Activated effector memory CD4-positive, alpha-beta T cell treated with anti-CD3 and anti-CD28 coated beads, Interleukin-2, amount 50 U/mL, for 16 hours (primary cell): ENCODE measurements around the gene HPX.
"Not testable (repeated sequence)": the region's sequence is repeated elsewhere in the genome, so short reads cannot be mapped to it uniquely, and the experiment has no call there.

Experiments
- DNase-seq: peaks from one replicate; pipeline ENCODE4 v3.0.0-alpha.2; 2020

HPX gene

DNA sequence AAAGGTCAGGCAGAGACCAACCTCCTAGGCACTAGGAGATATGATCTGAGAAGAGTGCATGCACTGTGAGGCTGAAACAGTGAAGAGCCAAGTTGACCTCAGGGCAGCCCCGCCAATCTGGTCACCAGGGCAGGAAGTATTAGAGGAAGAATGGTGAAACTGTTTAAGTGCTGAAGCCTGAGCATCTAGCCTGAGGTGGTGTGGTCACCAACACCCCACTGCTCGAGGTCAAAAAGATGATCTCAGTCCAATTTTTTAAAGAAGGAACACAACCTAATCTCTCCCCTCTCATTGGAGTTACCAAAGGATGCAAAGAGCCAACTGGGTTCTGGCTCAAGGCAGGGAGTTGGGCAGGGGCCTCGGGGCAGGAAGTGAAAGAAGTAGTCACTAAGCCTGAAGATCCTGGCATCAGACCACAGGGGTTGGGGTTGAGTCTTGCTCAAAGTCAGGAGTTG is 25.9 kb downstream of the HPX start:
- DNase-seq: no peak

DNA sequence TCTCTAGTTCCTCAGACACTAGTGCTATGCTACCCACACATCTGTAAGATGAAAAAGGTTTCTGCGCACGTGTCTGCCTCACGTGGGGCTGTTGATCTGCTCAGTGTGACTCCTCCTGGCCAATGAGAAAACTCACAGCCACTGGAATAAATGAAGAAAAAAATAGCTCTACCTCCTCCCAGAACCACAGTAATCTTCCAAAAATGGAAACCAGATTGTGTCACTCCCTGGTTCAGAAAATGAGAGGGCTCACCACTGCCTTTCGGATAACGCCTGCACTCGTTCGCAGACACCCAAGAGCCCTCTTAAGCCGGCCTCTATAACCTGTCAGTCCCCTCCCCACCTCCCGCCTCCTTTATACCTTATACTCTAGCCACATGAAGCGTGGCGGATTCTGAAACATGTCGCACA is 27.0 kb downstream of the HPX start:
- DNase-seq: peak; percentile 83

DNA sequence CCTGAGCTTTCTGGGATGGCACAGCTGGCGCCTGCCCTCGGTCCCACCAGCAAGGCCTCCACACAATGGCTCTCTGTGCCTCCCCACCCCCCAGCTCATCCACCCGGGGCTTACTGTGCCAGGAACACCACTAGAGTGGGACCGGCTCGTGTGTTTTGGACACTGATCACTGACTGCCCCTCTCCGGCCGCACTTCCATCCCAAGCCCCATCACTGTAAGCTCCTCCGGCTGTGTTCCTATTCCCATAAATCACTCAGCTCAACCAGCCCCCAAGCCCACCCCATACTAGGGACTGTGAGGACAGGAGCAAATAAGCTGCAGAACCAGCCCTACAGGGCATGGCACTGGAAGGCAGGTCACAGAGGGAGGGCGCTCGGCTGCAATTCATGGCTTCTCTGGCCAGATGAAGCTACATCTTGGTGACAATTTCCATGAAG is 29.2 kb downstream of the HPX start:
- no peak for DNase-seq

DNA sequence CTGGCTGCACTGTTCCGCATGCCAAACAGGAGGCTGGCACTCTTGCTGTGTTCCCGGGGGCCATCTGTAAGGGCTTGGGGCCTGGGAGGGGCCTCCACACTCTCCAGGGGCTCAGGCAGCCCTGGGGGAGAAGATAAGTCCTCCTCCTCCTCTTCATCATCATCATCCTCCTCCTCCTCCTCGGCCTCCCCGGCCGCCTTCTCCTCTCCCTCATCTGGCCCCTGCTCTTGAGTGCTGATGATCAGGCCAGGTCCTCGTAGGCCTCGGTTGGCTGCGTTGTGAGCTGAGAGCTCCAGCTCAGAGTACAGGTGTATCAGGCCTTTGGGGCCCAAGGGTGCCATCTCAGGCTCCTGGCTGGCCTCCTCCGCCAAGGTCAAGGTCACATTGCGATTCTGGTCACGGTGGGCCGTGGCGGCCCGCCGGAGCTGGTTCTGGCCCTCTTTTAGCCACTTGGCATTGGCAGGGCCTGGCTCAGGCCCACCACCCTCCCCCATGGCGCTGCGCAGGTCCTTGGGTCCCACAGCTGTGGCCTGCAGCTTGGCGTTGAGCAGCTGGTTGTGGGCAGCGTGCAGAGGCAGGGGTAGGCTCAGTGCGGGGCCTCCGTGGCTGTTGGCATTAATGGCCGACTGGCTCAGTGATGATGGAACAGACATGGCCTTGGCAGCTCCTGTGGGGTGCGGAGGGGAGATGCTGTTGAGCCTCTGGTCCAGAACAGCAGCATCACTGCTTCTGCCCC is 29.9 kb downstream of the HPX start:
- no peak for DNase-seq

DNA sequence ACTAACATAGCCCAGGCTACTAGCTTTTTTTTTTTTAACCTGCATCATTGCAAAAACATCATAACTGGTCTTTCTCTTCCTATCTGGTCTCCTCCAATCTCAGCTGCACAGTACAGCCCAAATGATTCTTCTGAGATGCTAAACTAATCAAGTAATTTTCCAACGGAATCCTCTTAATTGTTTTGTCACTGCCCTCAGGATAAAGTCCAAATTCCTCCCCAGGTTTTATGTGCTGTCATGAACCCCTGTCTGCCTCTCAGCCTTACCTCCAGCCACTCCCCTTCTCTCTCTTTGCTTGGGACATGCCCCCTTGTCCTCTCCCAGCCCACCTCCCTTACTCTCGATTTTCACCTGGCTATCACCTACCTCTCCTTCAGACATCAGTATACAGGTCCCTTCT is 34.4 kb downstream of the HPX start:
- DNase-seq: no peak

DNA sequence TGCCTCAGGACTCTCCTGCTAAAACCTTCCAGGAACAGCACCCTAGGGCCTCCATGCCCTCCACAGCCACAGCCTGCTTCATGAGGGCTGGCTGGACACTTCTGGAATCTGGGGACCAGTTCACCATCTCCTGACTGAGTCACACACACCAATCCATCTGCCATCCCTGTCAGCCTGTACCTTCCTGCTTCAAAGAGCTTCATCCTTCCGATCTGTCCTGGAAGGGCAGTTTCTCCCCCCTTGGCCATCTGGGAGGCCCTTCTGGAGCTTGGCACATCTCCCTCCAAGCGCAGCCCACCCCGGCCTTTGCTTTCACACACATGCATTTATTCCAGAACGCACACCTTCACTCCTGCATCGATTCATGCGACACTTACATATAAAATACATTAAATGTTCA is 34.9 kb downstream of the HPX start:
- no peak for DNase-seq

DNA sequence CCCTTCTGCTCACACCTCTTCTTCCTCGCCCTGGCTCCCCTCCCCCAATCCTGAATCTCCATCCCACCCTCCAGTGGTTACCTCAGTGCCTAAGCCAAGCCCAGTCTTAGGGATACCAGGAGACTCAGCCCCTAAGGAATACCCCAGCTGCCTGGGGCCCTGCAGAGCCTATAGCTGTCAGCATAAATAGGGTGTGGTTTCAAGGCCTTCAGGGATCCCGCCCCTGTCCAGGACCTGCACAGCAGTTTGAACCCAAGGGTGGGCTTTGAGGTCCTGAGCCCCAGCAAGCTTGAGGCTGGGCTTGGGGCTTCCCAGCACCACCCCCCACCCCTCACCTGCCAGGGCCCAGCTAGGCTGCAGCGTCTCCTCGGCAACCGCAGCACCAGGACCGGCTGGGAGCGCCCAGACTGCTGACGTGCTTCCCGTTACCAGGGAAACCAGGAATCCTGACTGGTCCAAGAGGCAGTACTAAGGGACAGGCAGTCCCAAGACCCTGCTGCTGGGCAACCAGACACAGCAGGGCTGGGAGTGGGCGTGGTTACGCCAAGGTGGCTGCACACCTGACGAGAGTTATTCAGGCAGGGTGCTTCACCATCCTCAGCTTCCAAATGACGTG is 35.6 kb downstream of the HPX start:
- DNase-seq: no peak

DNA sequence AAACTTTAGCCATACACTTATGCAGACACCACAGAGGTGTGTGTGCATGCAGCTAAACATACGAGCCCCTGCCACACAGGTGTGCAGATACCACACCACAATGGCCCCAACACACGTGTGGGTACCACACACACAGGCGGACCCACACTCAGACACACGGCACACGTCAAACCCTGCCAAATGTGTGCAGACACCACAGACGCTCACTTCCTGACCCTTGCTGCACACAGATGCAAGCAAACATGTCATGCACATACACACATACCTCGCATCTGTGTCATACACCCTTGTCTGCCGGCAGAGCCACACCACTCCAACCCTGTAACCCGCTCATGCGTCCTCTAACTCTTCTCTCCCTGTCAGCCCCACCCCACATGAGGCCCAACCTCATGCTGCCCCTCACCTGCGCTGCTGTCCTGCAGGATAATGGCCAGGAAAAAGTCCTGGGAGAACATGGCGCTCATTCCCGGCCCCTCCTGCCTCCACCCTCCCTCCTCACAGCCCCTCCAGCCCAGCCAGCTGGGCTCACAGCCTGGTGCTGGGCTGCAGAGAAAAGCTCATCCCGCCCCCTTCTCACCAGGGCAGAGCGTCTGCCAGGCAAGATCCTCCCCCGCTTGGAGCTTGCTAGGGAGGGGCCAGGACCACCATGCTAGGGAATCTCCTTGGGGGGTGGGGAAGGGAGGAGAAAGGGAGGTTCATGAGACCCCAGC is 36.3 kb downstream of the HPX start:
- DNase-seq: no peak

DNA sequence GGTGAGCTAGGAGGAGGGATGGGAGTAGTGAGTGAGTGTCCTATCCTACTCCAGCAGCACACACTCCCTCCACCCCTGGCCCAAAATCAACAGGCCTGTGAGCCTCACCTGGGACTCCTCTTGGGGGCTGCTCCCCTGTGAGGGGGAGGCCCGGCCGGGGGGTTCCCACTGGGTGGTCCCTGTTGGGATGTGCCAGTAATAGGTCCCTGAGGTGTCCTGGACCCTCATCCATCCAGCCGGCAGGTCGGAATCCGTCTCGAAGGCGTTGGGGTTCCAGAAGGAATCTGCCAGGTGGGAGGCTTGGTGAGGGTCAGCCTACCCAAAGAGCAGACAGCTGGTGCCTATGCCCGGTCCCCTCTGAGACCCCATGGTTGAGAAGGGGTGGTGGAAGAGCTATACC is 37.2 kb downstream of the HPX start:
- DNase-seq: no peak

DNA sequence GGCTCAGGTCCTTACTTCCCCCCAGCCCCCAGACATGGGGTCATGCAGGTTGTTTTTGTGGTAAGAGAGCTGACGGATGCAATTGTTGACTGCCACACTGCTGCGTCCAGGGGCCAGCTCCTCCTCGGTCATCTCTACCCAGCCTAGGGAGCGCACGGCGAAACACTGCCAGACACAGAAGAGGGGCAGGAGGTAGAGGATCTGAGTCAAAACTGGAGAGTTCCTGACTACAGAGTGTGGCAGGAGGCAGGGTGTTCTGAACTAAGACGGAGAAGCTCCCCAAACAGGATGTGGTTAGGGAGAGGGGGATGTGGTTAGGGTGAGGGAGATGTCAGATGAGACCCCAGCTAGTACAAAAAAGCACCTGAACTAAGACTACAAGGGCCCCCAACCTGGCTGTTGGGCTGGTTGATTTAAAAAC is 38.2 kb downstream of the HPX start:
- DNase-seq: peak; percentile 82

DNA sequence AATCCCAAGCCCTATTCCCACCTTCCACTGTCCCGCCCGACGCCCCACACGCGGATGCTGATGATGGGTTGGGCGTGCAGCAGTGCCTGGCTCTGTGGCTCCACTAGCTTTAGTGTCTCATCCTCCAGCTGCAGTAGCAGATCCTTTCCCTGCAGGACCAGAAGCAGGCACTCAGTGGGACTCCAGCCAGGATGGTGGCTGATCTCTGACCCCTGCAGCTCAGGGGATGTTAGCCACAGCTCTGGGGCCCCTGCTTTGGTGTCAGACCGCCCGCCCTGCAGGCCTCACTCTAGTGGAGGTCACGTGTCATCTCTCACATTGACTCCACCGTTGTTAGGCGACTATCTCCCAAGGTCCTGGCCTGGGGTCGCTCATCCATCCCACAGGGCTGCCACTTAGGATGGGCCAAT is 38.7 kb downstream of the HPX start:
- no peak for DNase-seq

DNA sequence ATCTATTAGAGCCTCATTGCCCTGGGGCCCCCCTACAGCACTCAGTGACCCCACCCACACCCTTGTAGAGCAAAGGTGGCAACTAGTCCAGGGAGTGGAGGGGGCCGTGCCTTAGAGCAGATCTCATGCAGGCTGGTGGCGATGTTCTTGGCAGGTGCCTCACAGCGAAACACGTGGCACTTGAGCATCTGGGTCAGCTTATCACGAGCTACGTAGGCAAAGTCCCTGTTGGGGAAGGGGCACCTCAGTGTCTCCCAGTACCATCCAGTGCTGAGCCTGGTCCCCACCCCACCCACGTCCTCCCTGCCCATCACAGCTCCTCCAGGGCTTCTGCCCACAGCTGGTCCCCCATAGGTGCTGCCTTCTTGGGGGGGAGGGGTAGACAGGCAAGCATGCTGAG is 39.3 kb downstream of the HPX start:
- no peak for DNase-seq

DNA sequence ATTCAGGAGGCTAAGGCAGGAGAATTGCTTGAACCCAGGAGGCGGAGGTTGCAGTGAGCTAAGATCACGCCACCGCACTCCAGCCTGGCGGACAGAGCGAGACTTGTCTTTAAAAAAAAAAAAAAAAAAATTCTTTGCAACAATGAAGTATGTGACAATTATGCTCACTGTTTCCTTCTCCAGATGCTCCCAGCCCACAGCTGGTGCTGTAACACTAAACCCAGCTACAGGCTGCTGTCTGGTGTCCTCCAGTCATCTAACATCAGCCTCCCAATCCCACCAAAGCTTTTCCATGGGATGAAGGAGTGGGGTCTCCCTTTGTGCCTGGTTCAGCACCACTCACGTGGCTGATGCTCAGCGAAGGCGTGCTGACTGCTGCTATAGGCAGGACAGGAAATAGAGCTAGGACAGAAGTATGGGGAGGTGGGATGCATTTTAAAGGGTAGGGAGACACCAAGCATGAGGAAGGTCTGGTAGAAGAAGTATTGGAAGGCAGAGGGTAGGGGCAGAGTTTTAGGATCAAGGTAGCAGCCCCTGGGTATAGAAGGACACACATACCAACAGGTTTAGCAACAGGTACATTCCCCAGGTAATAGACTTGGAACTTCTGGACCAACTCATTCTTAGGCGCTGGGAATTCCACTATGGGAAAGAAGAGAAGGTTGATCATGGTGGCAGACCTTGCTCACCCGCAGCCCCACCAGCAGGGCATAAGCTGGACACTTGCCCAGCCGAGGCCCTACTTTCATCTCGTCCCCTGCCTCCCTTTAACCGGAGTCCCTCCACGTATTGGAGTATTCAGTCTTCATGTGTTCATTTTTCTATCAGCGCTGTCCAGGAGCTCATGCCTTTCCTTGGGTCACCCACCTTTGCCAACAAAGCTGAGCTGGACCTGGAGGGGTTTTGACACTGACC is 40.1 kb downstream of the HPX start:
- no peak for DNase-seq

DNA sequence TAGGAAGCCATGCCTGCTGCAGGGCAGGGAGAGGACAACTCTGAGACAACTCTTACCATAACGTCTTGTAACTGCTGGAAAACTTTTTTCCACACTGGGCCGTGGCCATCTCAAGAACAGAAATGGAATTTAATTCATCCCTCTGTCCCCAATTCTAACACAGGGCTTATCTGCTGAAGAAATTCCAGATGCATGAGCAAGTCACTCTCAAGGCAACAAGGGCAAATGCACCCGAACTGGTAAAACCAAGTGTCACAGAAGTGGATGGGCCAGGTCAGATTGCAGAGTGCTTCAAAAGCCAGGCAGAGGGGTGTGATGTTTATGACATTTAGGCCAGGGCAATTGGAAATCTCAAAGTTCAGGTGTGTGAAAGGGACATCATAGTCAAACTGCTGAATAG is 43.2 kb downstream of the HPX start:
- DNase-seq: no peak

DNA sequence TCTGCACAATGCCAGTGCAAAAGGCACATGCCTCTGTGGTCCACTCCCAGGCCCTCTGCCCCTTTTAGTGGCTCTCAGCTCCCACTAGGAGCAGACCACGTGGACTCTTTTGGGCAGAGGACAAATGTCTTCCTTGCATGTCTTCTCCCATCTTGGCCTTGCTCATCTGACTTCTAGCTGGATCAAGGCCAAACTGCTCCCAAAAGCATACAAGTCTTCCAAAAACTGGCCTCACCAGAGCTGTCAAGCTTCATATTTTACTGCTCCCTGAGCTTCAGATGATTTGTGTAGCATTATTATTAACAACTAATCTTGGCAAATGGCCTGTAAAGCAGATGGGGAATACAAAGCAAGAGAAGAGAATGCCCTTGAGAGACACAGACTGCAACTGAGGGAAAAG is 43.6 kb downstream of the HPX start:
- DNase-seq: no peak

DNA sequence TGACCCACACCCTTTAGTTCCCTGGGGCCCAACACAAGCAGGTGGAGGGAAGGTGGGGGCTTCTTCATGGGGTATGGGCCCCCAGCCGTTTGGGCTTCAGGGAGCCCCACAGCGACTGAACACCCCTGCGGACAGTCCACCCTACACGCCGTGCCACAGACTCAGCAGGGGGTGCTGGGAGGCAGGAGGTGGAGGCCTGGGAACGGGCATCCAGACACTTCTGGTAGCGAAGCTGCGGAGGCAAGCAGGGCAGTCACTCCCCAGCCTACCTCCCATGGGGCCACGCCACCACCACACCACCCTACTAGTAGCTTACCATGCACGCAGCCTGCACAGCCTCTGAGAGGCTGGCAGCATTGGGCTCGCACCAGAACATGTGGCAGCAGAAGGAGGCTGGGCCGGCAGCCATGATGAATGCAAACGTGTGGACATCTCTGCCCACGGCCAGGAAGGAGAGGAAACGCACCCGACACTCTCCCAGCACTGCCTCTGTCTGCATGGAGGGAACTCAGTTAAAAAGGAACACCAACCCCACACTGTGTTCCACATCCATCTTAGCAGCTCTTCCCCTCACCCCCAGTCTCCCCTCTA is 45.2 kb downstream of the HPX start:
- DNase-seq: no peak

DNA sequence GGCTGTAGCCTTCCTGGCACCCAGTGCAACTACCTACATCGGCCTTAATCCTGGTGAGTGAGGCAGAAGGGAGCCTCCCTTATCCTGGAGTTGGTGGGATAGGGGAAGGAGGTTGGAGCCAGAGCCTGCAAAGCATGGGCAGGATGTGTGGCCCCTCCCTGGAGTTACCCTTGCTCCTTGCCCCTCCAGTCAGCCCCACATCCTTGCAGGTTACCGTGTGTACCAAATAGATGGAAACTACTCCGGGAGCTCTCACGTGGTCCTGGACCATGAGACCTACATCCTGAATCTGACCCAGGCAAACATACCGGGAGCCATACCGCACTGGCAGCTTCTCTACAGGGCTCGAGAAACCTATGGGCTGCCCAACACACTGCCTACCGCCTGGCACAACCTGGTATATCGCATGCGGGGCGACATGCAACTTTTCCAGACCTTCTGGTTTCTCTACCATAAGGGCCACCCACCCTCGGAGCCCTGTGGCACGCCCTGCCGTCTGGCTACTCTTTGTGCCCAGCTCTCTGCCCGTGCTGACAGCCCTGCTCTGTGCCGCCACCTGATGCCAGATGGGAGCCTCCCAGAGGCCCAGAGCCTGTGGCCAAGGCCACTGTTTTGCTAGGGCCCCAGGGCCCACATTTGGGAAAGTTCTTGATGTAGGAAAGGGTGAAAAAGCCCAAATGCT is 46.7 kb downstream of the HPX start:
- DNase-seq: no peak

DNA sequence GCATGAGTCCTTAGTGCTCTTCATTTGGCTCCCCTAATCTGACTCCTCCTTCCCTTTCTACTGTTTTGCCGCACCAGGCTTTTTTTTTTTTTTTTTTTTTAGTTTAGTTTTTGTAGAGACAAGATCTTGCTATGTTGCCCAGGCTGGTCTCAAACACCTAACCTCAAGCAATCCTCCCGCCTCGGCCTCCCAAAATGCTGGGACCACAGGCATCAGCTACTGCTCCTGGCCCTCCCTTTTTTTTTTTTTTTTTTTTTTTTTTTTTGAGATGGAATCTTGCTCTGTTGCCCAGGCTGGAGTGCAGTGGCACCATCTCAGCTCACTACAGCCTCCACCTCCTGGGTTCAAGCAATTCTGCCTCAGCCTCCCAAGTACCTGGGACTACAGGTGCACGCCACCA is 48.5 kb downstream of the HPX start:
- not testable (repeated sequence) for DNase-seq

DNA sequence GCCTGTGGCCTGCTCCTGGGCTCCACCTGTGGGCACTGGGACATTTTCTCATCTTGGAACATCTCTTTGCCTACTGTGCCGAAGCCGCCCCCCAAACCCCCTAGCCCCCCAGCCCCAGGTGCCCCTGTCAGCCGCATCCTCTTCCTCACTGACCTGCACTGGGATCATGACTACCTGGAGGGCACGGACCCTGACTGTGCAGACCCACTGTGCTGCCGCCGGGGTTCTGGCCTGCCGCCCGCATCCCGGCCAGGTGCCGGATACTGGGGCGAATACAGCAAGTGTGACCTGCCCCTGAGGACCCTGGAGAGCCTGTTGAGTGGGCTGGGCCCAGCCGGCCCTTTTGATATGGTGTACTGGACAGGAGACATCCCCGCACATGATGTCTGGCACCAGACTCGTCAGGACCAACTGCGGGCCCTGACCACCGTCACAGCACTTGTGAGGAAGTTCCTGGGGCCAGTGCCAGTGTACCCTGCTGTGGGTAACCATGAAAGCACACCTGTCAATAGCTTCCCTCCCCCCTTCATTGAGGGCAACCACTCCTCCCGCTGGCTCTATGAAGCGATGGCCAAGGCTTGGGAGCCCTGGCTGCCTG is 49.2 kb downstream of the HPX start:
- no peak for DNase-seq

DNA sequence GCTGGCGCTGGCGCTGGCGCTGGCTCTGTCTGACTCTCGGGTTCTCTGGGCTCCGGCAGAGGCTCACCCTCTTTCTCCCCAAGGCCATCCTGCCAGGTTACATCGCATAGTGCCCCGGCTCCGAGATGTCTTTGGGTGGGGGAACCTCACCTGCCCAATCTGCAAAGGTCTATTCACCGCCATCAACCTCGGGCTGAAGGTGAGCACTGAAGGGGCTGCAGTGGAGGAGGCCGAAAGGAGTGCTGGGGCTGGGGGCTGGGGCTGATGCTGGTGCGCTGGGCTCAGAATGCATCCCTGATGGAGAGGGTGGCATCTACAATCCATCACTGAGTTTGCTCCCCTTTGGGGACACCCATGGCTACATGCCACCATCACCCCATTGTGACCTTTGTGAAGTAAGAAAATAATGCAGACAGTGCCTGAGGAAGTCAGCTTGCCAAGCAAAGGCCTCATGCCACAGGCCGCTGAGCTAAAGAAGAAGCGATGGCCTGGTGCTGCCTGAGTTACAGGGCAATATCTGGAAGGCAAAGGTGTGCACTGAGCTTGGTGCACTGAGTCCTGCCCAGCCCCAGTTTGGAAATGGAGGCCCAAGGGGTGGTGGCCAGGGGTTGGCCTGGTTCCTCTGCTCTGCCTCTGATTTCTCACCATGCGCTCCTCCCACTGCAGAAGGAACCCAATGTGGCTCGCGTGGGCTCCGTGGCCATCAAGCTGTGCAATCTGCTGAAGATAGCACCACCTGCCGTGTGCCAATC is 49.9 kb downstream of the HPX start:
- no peak for DNase-seq
